HG02571 (cell line): ENCODE results near the gene PHKB.
"Not testable (repeated sequence)": the region's sequence is repeated elsewhere in the genome, so short reads cannot be mapped to it uniquely, and the experiment has no call there.

Source experiments
- ATAC-seq: cut with Tn5 transposase; IDR thresholded peaks from one replicate; pipeline ENCODE4 v1.9.1; 2021; ENCODE audit warnings: mild to moderate bottlenecking, moderate library complexity; ENCODE audit not compliant: unreplicated experiment

PHKB gene

DNA sequence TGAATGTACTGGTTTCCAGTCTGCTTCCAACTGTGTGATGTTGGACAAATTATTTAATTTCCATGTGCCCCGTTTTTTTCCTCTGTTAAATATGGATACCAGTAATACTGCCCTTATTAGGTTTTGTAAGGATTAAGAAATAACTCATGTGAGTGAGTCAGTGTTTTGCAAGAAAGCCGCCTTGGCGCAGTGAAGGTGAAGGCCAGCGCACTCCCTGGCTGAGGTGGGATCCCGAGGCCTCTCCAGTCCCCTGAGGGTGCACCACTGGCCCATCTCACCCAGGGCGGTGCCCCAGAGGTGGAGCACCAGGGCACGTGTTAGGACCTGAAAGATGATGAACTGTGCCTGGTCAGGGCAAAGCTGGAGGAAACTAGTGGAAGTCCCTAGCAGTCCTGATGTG lies 43.5 kb downstream of the PHKB start:
- ATAC-seq, result no peak

DNA sequence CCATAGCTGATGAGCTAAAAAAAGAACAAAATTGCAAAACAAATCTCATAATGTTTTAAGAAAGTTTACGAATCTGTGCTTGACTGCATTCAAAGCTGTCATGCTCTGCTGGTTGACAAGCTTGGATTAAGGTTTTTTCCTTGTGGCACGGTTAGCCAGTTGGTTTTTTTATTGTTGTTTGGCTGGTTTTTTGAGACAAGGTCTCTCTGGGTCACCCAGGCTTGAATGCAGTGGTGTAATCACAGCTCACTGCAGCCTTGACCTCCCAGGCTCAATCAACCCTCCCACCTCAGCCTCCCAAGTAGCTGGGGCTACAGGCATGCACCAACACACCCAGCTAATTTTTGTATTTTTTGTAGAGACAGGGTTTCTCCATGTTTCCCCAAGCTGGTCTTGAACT lies 45.7 kb downstream of the PHKB start:
- ATAC-seq, result no peak

DNA sequence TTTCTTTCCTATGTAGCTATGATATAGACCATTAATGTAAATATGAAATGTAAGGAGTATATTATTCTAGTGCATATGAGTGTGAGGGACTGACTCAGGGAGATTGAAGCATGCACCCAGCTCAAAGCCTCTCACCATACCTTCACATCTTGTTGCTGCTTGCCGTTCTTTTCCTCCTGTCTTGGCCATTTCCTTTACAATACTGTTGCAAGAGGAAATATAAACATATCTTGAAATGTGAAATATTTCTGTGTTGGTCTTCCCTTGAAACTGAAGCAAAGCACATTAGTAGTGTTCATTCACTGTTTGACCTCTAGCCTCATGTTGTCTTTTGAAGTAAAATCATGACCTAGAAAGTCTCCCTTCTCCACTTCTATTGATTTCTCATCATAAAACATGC lies 46.6 kb downstream of the PHKB start:
- no peak for ATAC-seq

DNA sequence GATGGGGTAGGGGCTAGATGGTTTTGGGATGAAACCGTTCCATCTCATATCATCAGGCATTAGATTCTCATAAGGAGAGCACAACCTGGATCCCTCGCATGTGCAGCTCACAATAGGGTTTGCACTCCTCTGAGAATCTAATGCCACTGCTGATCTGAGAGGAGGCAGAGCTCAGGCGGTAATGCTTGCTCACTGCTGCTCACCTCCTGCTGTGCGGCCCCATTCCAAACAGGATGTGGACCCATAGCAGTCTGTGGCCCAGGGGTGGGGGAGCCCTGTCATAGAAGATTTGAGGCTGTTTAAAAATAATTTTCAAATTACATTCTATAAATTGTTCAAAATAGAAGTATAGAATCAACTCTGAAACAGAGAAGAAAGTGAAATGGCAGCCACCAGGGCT lies 50.8 kb downstream of the PHKB start:
- no peak for ATAC-seq

DNA sequence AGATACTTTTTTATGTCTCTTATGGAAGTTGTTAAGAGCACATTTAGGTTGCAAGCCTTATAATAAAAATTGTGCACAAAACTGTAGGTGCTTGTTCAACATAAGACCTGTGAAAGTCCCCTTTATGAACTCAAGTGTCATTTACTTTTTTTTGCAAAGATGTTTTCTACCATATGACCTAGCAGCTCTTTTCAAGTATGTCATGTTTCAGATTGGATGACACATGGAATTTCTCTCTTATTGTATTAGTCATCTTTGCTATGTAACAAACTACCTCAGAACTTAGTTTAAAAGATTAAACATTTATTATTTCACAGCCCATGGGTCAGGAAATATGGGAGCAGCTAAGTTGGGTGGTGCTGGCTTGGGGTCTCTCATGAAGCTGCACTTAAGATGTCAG lies 57.9 kb downstream of the PHKB start:
- ATAC-seq, result no peak

DNA sequence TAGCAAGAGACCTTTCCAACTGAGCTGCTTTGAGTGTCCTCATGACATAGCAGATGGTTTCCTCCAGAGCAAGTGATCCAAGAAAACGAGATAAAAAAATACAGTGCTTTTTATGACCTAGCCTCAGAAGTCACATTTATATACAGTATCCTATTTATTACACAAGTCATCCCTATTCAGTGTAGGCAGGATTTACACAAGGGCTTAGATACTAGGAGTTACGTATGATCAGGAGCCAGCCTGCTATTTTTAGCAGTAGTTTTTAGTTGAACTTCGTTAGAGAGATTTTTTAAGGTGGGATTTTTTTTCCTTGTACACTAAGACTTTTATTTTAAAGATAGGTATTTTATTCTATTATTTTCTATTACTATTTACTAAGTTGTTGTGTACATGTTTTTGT lies 58.4 kb downstream of the PHKB start:
- no peak for ATAC-seq

DNA sequence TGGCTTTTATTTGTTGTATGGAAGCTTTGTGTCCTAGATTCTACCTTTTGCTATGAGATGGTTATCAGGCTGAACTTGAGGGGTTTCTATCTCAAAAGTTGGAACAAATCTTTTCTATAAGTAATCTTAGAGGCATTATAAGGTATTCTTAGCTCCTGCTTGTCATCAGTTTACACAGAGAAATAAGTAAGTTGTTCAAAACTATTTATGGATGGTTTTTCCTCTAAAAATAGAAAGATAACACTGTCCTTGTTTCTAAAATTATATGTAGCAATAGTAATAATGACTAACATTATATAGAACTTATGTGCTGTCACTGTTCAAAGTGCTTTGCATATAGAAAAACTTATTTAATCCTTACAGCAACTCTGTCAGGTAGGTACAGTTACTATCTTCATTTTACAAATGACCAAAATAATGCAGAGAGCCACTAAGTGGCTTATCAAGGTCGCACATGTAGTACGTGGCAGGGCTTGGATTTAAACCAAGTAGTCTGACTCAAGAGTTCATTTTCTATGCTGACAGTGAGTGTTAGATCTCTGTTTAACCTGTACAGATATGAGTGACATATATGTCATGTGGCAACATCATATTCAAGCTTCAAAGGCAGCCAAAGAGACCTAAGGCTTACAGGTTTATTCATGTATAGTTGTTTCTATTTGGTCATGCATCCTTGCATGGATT lies 59.0 kb downstream of the PHKB start:
- no peak for ATAC-seq

DNA sequence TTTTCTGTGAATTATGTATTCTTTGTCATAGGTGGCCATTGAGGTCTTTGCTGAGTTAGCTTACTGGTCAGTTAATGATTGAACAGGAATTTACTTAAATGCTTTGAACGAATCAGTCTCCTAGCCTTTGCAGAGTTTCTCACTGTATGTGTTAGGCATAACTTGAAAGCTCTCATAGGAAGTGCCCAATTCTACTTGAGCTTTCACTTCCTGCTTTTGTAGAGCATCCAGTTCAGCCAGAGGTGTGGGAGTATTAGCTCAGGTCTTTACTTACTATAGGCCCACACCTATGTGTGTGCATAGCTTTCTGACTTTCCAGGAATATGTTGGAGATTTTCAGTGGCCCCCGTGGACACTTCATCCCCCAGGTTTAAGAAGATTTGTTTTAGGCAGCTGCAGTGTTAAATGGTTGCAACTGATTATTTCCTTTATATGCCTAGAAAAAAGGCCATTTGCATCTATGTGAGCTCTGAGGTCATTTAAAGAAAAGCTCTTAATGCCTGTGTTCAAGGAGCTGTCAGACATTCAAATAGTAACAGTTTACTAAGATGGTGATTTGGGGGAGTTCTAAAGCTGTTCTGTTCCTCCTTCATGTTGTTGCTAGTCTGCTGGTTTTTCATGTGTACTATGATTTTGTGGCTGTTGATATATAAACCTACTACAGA lies 62.3 kb downstream of the PHKB start:
- peak; percentile 98 for ATAC-seq

DNA sequence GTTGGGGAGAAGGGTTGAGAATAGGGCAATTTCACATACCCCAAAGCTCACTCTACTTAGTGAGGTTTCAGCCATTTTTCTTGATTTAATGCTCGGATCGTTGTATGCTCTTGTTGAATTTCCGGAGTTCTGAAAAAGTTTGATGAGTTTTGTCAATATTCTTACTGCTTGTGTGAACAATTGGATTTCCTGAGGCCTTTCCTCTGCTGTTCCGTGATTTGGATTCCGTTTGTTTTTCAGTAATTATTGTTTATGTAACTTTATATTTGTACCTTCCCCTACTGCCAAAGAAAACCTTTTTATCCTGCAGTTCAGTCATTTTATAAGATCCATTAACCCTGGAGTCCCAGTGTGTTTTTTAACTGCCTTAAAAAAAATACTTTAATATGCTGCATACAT lies 62.9 kb downstream of the PHKB start:
- ATAC-seq, result no peak

DNA sequence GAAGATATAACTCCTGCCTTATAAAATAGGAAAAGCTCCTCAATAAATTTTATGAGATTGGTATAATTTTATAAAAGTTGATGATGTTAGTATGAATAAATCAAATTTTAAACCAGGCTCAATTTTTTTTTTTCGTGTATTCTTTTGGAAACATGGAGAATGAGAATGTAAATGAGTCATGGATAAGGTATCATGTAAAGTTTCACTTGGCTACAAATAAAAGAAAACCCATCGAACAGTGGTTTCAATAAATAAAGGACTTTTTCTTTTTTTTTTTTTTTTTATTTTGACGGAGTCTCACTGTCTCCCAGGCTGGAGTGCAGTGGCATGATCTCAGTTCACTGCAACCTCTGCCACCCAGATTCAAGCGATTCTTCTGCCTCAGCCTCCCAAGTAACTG lies 67.3 kb downstream of the PHKB start:
- no peak for ATAC-seq

DNA sequence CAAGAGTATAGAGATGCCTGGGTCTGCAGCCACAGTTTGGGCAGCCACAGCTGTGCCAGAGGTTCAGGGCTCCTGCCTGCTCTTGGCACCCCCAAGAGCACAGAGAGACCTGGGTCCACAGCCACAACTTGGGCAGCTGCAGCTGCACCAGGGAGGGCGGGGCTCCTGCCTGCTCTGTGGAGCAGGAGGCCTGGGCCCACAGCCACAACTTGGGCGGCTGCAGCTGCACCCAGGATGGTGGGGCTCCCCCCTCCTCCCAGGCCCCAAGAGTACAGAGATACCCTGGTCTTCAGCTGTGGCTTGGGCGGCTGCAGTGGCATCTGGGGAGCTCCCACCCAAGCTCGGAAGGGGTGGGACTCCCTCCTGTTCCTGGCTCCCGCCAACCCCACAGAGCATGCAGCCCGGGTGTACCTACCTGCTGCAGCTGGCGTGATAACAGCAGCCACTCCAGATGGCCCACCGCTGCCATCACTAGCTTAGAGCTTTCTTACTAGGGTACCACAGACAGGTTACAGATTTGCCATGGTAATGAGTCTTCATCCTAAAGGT lies 72.7 kb downstream of the PHKB start:
- no peak for ATAC-seq

DNA sequence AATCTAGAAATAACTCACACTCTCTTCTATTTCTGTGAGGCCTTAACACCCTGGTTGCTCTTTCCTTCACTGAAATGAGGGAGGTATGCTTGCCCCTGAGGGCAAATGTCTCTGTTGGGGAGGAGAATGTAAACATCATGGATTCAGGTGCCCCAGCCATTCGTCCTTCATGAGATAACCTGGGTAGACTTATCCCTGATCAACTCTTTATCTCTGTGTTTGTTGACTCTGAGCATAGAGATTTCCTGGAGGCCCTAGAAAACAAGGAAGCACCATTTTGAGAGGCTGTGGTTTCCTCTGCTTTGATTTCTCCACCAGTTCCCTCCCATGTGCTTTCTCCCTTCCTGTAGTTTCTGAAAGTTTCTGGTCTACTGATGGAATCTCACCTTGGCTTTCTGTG lies 77.3 kb downstream of the PHKB start:
- no peak for ATAC-seq

DNA sequence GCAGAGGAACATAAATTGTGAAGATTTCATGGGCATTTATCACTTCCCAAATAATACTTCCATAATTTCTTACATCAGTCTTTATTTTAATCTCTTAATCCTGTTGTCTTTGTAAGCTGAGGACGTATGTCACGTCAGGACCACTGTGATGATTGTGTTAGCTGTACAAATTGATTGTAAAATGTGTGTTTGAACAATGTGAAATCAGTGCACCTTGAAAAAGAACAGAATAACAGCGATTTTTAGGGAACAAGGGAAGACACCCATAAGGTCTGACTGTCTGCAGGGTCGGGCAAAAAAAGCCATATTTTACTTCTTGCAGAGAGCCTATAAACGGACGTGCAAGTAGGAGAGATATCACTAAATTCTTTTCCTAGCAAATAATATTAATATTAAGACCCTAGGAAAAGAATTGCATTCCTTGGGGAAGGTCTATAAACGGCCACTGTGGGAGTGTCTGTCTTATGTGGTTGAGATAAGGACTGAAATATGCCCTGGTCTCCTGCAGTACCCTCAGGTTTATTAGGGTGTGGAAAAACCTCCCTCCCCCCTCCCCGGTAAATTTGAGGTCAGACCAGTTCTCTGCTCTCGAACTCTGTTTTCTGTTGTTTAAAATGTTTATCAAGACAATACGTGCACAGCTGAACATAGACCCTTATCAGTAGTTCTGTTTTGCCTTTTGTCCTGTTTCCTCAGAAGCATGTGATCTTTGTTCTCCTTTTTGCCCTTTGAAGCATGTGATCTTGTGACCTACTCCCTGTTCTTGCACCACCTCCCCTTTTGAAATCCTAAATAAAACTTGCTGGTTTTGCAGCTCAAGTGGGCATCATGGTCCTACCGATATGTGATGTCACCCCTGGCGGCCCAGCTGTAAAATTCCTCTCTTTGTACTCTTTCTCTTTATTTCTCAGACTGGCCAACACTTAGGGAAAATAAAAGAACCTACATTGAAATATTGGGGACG lies 78.9 kb downstream of the PHKB start:
- not testable (repeated sequence) for ATAC-seq

DNA sequence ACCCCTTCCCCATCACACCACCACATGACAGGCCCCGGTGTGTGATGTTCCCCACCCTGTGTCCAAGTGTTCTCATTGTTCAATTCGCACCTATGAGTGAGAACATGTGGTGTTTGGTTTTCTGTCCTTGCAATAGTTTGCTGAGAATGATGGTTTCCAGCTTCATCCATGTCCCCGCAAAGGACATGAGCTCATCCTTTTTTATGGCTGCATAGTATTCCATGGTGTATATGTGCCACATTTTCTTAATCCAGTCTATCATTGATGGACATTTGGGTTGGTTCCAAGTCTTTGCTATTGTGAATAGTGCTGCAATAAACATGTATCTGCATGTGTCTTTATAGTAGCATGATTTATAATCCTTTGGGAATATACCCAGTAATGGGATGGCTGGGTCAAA lies 80.0 kb downstream of the PHKB start:
- ATAC-seq, result not testable (repeated sequence)

DNA sequence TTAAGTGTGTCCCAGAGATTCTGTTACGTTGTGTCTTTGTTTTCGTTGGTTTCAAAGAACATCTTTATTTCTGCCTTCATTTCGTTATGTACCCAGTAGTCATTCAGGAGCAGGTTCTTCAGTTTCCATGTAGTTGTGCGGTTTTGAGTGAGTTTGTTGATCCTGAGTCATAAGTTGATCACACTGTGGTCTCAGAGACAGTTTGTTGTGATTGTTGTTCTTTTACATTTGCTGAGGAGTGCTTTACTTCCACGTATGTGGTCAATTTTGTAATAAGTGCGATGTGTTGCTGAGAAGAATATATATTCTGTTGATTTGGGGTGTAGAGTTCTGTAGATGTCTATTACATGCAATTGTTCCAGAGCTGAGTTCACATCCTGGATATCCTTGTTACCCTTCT lies 83.1 kb downstream of the PHKB start:
- ATAC-seq, result not testable (repeated sequence)

DNA sequence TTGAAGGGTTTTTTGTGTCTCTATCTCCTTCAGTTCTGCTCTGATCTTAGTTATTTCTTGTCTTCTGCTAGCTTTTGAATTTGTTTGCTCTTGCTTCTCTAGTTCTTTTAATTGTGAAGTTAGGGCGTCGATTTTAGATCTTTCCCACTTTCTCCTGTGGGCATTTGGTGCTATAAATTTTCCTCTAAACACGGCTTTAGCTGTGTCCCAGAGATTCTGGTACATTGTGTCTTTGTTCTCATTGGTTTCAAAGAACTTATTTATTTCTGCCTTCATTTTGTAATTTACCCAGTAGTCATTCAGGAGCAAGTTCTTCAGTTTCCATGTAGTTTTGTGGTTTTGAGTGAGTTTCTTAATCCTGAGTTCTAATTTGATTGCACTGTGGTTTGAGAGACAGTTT lies 90.1 kb downstream of the PHKB start:
- not testable (repeated sequence) for ATAC-seq

DNA sequence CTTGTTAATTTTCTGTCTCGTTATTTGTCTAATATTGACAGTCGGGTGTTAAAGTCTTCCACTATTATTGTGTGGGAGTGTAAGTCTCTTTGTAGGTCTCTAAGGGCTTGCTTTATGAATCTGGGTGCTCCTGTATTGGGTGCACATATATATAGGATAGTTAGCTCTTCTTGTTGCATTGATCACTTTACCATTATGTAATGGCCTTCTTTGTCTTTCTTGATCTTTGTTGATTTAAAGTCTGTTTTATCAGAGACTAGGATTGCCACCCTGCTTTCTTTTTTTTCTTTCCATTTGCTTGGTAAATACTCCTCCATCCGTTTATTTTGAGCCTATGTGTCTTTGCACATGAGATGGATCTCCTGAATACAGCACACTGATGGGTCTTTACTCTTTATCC lies 90.6 kb downstream of the PHKB start:
- not testable (repeated sequence) for ATAC-seq

DNA sequence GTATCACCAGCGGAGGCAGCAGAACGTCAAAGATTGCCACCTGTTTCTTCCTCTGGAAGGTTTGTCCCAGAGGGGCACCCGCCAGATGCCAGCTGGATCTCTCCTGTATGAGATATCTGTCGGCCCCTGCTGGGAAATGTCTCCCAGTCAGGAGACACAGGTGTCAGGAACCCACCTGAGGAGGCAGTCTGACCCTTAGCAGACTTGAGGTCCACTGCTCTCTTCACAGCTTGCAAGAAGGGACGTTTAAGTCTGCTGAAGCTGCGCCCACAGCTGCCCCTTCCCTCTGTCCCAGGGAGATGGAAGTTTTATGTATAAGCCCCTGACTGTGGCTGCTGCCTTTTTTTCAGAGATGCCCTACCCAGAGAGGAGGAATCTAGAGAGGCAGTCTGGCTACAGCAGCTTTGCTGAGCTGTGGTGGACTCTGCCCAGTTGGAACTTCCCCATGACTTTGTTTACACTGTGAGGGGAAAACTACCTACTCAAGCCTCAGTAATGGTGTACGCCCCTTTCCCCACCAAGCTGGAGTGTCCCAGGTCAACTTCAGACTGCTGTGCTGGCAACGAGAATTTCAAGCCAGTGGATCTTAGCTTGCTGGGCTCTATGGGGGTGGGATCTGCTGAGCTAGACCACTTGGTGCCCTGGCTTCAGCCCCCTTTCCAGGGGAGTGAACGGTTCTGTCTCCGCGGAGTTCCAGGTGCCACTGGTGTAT lies 92.9 kb downstream of the PHKB start:
- ATAC-seq, result no peak

DNA sequence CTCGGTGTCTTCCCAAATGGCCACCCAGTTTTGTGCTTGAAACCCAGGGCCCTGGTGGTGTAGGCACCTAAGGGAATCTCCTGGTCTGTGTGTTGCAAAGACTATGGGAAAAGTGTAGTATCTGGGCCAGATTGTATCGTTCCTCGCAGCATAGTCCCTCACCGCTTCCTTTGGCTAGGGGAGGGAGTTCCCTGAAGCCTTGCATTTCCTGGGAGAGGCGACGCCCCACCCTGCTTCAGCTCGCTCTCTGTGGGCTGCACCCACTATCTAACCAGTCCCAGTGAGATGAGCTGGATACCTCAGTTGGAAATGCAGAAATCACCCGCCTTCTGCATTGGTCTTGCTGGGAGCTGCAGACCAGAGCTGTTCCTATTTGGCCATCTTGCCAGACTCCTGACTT lies 93.5 kb downstream of the PHKB start:
- ATAC-seq, result not testable (repeated sequence)

DNA sequence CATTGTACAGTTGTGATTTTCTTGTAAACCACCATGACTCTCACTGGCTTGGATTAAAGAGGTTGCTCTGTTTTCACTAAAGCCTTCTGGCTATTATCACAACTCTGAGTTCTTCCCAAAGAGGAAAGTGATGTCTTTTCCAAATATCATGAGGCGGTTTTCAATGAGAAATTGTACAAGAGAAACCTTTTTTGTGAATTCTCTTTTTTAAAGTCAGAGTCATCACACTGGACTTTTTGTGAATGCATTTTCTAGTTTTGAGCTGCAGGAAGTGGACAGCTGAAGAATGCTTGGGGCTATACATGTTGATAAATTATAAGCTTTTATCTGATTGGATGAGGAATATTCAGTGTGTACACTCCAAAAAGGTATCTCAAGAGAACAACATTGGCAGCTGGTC lies 100.2 kb downstream of the PHKB start:
- no peak for ATAC-seq

DNA sequence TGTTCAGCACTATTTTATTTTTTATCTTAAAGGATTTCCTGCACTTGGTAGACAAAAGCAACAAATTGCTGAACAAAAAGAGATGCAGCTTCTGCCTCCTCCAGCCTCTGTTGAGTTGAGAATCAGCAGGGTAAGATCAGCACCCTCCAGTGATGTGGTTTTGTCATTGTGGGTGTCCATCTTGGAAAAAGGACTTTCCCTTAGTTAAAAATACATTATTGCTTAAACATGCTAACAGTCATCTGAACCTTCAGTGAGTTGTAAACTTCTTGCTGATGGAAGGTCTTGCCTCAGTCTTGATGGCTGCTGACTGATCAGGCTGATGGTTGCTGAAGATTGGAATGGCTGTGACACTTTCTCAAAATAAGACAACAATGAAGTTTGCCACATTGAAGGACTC lies 101.2 kb downstream of the PHKB start:
- no peak for ATAC-seq
